GM20000 (cell line): ENCODE results near the gene S100A11.

Experiments used
- DNase-seq: peaks from one replicate; pipeline ENCODE4 v3.0.0; 2012; ENCODE audit warnings: low spot score
- CTCF ChIP-seq: IDR thresholded peaks from 2 replicates; pipeline ENCODE4 v1.5.1; 2012; ENCODE audit warnings: mild to moderate bottlenecking, control low read depth; ENCODE audit errors: extremely low read depth, missing control alignments

The S100A11 gene

GRCh38 chr1:152047730-152048415 lies 11.1 kb upstream of the S100A11 start:
- peak; percentile 87 for DNase-seq
- peak; percentile 59 for TF ChIP-seq CTCF

- no peak for TF ChIP-seq CTCF
Measured at GRCh38 chr1:152047413-152047729, 10.6 kb upstream of the S100A11 start.

GRCh38 chr1:152044386-152044785 lies 7.6 kb upstream of the S100A11 start:
- no peak for TF ChIP-seq CTCF
- DNase-seq: no peak

More at GRCh38 chr1:152047413-152047729, 10.6 kb upstream of the S100A11 start:
- no peak for DNase-seq

- TF ChIP-seq CTCF: no peak
- no peak for DNase-seq
Measured at GRCh38 chr1:152043870-152044269, 7.1 kb upstream of the S100A11 start.

GRCh38 chr1:152042030-152042429 lies 5.2 kb upstream of the S100A11 start:
- no peak for DNase-seq
- no peak for TF ChIP-seq CTCF

GRCh38 chr1:152039886-152040285 lies 3.1 kb upstream of the S100A11 start:
- no peak for DNase-seq
- TF ChIP-seq CTCF: no peak

- TF ChIP-seq CTCF: no peak
- no peak for DNase-seq
Measured at GRCh38 chr1:152039461-152039860, 2.7 kb upstream of the S100A11 start.
